22Rv1 (cell line): ENCODE measurements around the gene KAZN.

Source experiments
- ZFX ChIP-seq: fragments of 450-650 bp; IDR thresholded peaks from 2 replicates; pipeline ENCODE4 v1.6.1; 2017; ENCODE audit warnings: antibody characterized with exemption, borderline replicate concordance
- TF ChIP-seq, protein P1 (sequence below): fragments of 450-650 bp; IDR thresholded peaks from 2 replicates; pipeline ENCODE4 v1.5.1; 2017; ENCODE audit warnings: mild to moderate bottlenecking

DNA sequence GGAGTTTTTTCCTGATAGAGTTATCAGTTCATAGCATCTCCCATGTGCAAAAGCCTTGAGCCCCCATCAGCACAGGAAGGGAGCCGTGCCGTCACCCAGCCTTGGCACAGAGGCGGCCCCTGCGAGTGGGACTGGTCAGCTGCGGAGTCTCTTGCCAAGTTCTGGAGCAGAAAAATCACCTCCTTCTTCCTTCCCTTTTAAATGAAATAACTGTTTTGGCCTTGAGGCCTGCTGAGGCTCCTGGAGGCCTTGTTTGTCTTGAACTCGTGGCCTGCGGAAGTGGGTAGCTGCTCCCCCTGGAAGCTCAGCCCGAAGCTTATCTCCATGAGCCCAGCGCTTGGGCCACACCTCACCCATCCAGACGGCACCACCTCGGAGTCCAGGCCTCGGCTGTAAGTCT, 409.4 kb downstream of the KAZN start:
- TF ChIP-seq, protein P1, sequence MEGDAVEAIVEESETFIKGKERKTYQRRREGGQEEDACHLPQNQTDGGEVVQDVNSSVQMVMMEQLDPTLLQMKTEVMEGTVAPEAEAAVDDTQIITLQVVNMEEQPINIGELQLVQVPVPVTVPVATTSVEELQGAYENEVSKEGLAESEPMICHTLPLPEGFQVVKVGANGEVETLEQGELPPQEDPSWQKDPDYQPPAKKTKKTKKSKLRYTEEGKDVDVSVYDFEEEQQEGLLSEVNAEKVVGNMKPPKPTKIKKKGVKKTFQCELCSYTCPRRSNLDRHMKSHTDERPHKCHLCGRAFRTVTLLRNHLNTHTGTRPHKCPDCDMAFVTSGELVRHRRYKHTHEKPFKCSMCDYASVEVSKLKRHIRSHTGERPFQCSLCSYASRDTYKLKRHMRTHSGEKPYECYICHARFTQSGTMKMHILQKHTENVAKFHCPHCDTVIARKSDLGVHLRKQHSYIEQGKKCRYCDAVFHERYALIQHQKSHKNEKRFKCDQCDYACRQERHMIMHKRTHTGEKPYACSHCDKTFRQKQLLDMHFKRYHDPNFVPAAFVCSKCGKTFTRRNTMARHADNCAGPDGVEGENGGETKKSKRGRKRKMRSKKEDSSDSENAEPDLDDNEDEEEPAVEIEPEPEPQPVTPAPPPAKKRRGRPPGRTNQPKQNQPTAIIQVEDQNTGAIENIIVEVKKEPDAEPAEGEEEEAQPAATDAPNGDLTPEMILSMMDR: no peak
- no peak for TF ChIP-seq ZFX
